Frontal cortex (tissue), 4 donors: Measurements from ENCODE around the gene PLAC8. TPM values are rescaled to one million over a fixed set of nuclear protein-coding genes. Genes with fewer than 3 reads are reported as not detected.
A peak's percentile ranks its signal among the peaks of the same experiment; 100 is the strongest.
"Not testable (repeated sequence)": the region's sequence is repeated elsewhere in the genome, so short reads cannot be mapped to it uniquely, and the experiment has no call there.

ENCODE experiments used
- DNase-seq, 2 donors: peaks; one replicate each; pipeline ENCODE4 v3.0.0; 2012; ENCODE audit warnings: low spot score in 2 of 2
- FAIRE-seq: peaks from 2 replicates; lab custom pipeline; 2012; peaks lifted over from hg19 to GRCh38; lab: Jason Lieb, UNC
- total RNA-seq: library from RNA; depleted of rRNA; stranded (reverse); fragments of >200 nt; gene quantifications from one replicate; pipeline ENCODE4 v1.2.3, GENCODE V29; 2014
- donor health status: control.
- donor health status: control.
- donor health status: control.

PLAC8 gene
- total RNA-seq, 1 donor from 2014 or later: 0.41 TPM

GRCh38 chr4:83113429-83113786 is 1.1 kb downstream of the PLAC8 start:
- FAIRE-seq (no peak), DNase-seq (no peak)

- FAIRE-seq (no peak), DNase-seq (no peak)
These were observed 1.7 kb downstream of the PLAC8 start for GRCh38 chr4:83112678-83113428.

GRCh38 chr4:83112231-83112630 is 2.3 kb downstream of the PLAC8 start:
- FAIRE-seq (no peak), DNase-seq (no peak)

- FAIRE-seq, DNase-seq: not testable (repeated sequence)
These were observed 2.8 kb downstream of the PLAC8 start for GRCh38 chr4:83111751-83112141.

- FAIRE-seq (no peak), DNase-seq (no peak)
These were observed 3.4 kb downstream of the PLAC8 start for GRCh38 chr4:83110970-83111750.

GRCh38 chr4:83110223-83110945 is 4.1 kb downstream of the PLAC8 start:
- no peak for FAIRE-seq

GRCh38 chr4:83109480-83110222 is 4.9 kb downstream of the PLAC8 start:
- FAIRE-seq: no peak
- peak in 1 of 2 donors; percentile 26 for DNase-seq

More at GRCh38 chr4:83110223-83110945, 4.1 kb downstream of the PLAC8 start:
- peak; percentile 40 to 48 for DNase-seq

- FAIRE-seq: no peak
- DNase-seq: no peak
These were observed 6.2 kb downstream of the PLAC8 start for GRCh38 chr4:83108101-83108861.

GRCh38 chr4:83107631-83108030 is 6.9 kb downstream of the PLAC8 start:
- no peak for FAIRE-seq
- no peak for DNase-seq

GRCh38 chr4:83104991-83105390 is 9.5 kb downstream of the PLAC8 start:
- no peak for FAIRE-seq
- no peak for DNase-seq

GRCh38 chr4:83096397-83096796 is 18.1 kb downstream of the PLAC8 start:
- FAIRE-seq (no peak), DNase-seq (no peak)

- FAIRE-seq: no peak
These were observed 21.4 kb downstream of the PLAC8 start for GRCh38 chr4:83093060-83093640.

GRCh38 chr4:83089410-83090157 is 24.9 kb downstream of the PLAC8 start:
- no peak for FAIRE-seq
- DNase-seq: no peak

More at GRCh38 chr4:83093060-83093640, 21.4 kb downstream of the PLAC8 start:
- no peak for DNase-seq

- FAIRE-seq, DNase-seq: not testable (repeated sequence)
These were observed 29.6 kb downstream of the PLAC8 start for GRCh38 chr4:83084956-83085355.

- DNase-seq: no peak
These were observed 30.5 kb downstream of the PLAC8 start for GRCh38 chr4:83083925-83084475.

GRCh38 chr4:83082777-83083176 is 31.8 kb downstream of the PLAC8 start:
- FAIRE-seq: no peak
- DNase-seq: no peak

More at GRCh38 chr4:83083925-83084475, 30.5 kb downstream of the PLAC8 start:
- no peak for FAIRE-seq

GRCh38 chr4:83080561-83080960 is 34.0 kb downstream of the PLAC8 start:
- DNase-seq (no peak), FAIRE-seq (no peak)
